ENCODE measurements around the gene CACNB2.

The CACNB2 gene

GRCh38 chr10:18221123-18221522 lies 80.9 kb downstream of the CACNB2 start:
- H3K4me3 ChIP-seq: no peak overlapping the region
- no peak overlapping the region for H3K27ac ChIP-seq

GRCh38 chr10:18221882-18222281 lies 81.7 kb downstream of the CACNB2 start:
- Histone ChIP-seq H3K27ac (no peak overlapping the region), H3K4me3 (no peak overlapping the region)

- H3K4me3 ChIP-seq: no peak overlapping the region
Measured at GRCh38 chr10:18222866-18223265, 82.6 kb downstream of the CACNB2 start.

GRCh38 chr10:18223898-18224297 lies 83.7 kb downstream of the CACNB2 start:
- H3K27ac ChIP-seq: no peak overlapping the region
- no peak overlapping the region for H3K4me3 ChIP-seq

More at GRCh38 chr10:18222866-18223265, 82.6 kb downstream of the CACNB2 start:
- H3K27ac ChIP-seq: no peak overlapping the region

- no peak overlapping the region for H3K27ac ChIP-seq
- H3K4me3 ChIP-seq: no peak overlapping the region
Measured at GRCh38 chr10:18224626-18225445, 84.6 kb downstream of the CACNB2 start.

GRCh38 chr10:18226336-18226735 lies 86.1 kb downstream of the CACNB2 start:
- no peak overlapping the region for H3K4me3 ChIP-seq
- H3K27ac ChIP-seq: no peak overlapping the region

- H3K4me3 ChIP-seq: no peak overlapping the region
- no peak overlapping the region for H3K27ac ChIP-seq
Measured at GRCh38 chr10:18229826-18230225, 89.6 kb downstream of the CACNB2 start.

- H3K4me3 ChIP-seq: no peak overlapping the region
- H3K27ac ChIP-seq: no peak overlapping the region
Measured at GRCh38 chr10:18230794-18231193, 90.6 kb downstream of the CACNB2 start.

- H3K27ac ChIP-seq: no peak overlapping the region
- no peak overlapping the region for H3K4me3 ChIP-seq
Measured at GRCh38 chr10:18231480-18231879, 91.3 kb downstream of the CACNB2 start.

- no peak overlapping the region for H3K4me3 ChIP-seq
- no peak overlapping the region for H3K27ac ChIP-seq
Measured at GRCh38 chr10:18233775-18234174, 93.6 kb downstream of the CACNB2 start.

GRCh38 chr10:18235477-18235876 lies 95.3 kb downstream of the CACNB2 start:
- Histone ChIP-seq H3K4me3 (no peak overlapping the region), H3K27ac (no peak overlapping the region)

- H3K4me3 ChIP-seq: no peak overlapping the region
- H3K27ac ChIP-seq: no peak overlapping the region
Measured at GRCh38 chr10:18236756-18237155, 96.5 kb downstream of the CACNB2 start.

GRCh38 chr10:18238870-18239485 lies 98.8 kb downstream of the CACNB2 start:
- Histone ChIP-seq H3K4me3 (no peak overlapping the region), H3K27ac (no peak overlapping the region)

- no peak overlapping the region for H3K27ac ChIP-seq
- no peak overlapping the region for H3K4me3 ChIP-seq
Measured at GRCh38 chr10:18240185-18240882, 100.1 kb downstream of the CACNB2 start.

GRCh38 chr10:18246967-18247366 lies 106.7 kb downstream of the CACNB2 start:
- Histone ChIP-seq H3K27ac (no peak overlapping the region), H3K4me3 (no peak overlapping the region)

- H3K4me3 ChIP-seq: no peak overlapping the region
- no peak overlapping the region for H3K27ac ChIP-seq
Measured at GRCh38 chr10:18252086-18252485, 111.9 kb downstream of the CACNB2 start.

- Histone ChIP-seq H3K4me3 (no peak overlapping the region), H3K27ac (no peak overlapping the region)
Measured at GRCh38 chr10:18254086-18254485, 113.9 kb downstream of the CACNB2 start.

- no peak overlapping the region for H3K4me3 ChIP-seq
- no peak overlapping the region for H3K27ac ChIP-seq
Measured at GRCh38 chr10:18254692-18255091, 114.5 kb downstream of the CACNB2 start.

GRCh38 chr10:18260310-18260922 lies 120.2 kb downstream of the CACNB2 start:
- no peak overlapping the region for H3K27ac ChIP-seq
- H3K4me3 ChIP-seq: no peak overlapping the region

- H3K4me3 ChIP-seq: no peak overlapping the region
- H3K27ac ChIP-seq: no peak overlapping the region
Measured at GRCh38 chr10:18261063-18261610, 120.9 kb downstream of the CACNB2 start.

Measured in skin epidermis (tissue), 12 donors.